Daoy (cell line): ENCODE measurements around the gene ZNF880. TPM values are rescaled to one million over a fixed set of nuclear protein-coding genes. Genes with fewer than 3 reads are reported as not detected.

Source experiments
- total RNA-seq: library from RNA; depleted of rRNA; stranded (reverse); fragments of >200 nt; shearing (Covaris generic); gene quantifications from 2 replicates; pipeline ENCODE4 v1.2.3, GENCODE V29; 2014; rRNA removed

ZNF880 gene
- total RNA-seq, 1 experiment from 2014 or later = 24.1 TPM

Other genes with a start within 250 kb of the ZNF880 start
- 4.7 and 10.8 TPM in 2 replicates for gene ZNF616, start 230.0 kb upstream of the ZNF880 start, total RNA-seq
- 2.5 and 5.2 TPM in 2 replicates for gene ZNF836, start 198.3 kb upstream of the ZNF880 start, total RNA-seq
- gene PPP2R1A, start 179.9 kb upstream of the ZNF880 start, total RNA-seq = 164 and 208 TPM in 2 replicates
- 7.5 and 12.5 TPM in 2 replicates for gene ZNF766, start 100.3 kb upstream of the ZNF880 start, total RNA-seq
- 8.6 and 10.7 TPM in 2 replicates for gene ZNF480, start 72.8 kb upstream of the ZNF880 start, total RNA-seq
- gene ZNF610, start 33.7 kb upstream of the ZNF880 start, total RNA-seq = 3.8 and 6.5 TPM in 2 replicates
- gene ZNF528, start 27.9 kb downstream of the ZNF880 start, total RNA-seq = 20.3 and 67.9 TPM in 2 replicates
- 0.86 TPM in 1 of 2 replicates, not detected in the other for gene ZNF534, start 59.2 kb downstream of the ZNF880 start, total RNA-seq
- gene ZNF578, start 83.6 kb downstream of the ZNF880 start, total RNA-seq = 1.4 and 1.6 TPM in 2 replicates
- gene ZNF808, start 157.7 kb downstream of the ZNF880 start, total RNA-seq = 8.6 and 10.6 TPM in 2 replicates
- gene ZNF701, start 200.4 kb downstream of the ZNF880 start, total RNA-seq = 6.3 and 11.7 TPM in 2 replicates